K562 (cell line): ENCODE results near the gene IQGAP3. TPM values are rescaled to one million over a fixed set of nuclear protein-coding genes. Genes with fewer than 3 reads are reported as not detected.

Experiments
- BRD4 ChIP-seq: fragments of 200-600 bp; sonication (generic); IDR thresholded peaks from 2 replicates; pipeline ENCODE4 v1.6.1; 2017; ENCODE audit warnings: inconsistent platforms
- CEBPB ChIP-seq: fragments of 450-650 bp; IDR thresholded peaks from 2 replicates; pipeline ENCODE4 v1.6.1; 2016; ENCODE audit warnings: missing genetic modification characterization, missing compliant biosample characterization
- CHD2 ChIP-seq: IDR thresholded peaks from 2 replicates; pipeline ENCODE4 v1.6.1; 2011; ENCODE audit warnings: low read depth, low read length
- DPF2 ChIP-seq: fragments of 450-650 bp; IDR thresholded peaks from 2 replicates; pipeline ENCODE4 v1.6.1; 2016
- ELF4 ChIP-seq: fragments of 450-650 bp; formaldehyde crosslinking; IDR thresholded peaks from 2 replicates; pipeline ENCODE4 v1.4.0; 2022; ENCODE audit warnings: missing genetic modification characterization
- ESRRA ChIP-seq: fragments of 450-650 bp; IDR thresholded peaks from 2 replicates; pipeline ENCODE4 v1.6.1; 2014; ENCODE audit warnings: low read depth, mild to moderate bottlenecking, moderate library complexity, borderline replicate concordance
- FOXJ2 ChIP-seq: fragments of 200-800 bp; sonication (Bioruptor generic); IDR thresholded peaks from 2 replicates; pipeline ENCODE4 v1.6.1; 2016; ENCODE audit warnings: missing genetic modification characterization, missing compliant biosample characterization
- HDAC8 ChIP-seq: fragments of 450-650 bp; IDR thresholded peaks from 2 replicates; pipeline ENCODE4 v1.6.1; 2016; ENCODE audit warnings: mild to moderate bottlenecking, missing genetic modification characterization, moderate library complexity, missing compliant biosample characterization
- KDM5B ChIP-seq: fragments of 200-600 bp; sonication (generic); IDR thresholded peaks from 2 replicates; pipeline ENCODE4 v1.6.1; 2012; ENCODE audit warnings: low read depth, mild to moderate bottlenecking, moderate library complexity, low read length, control low read depth, inconsistent platforms; ENCODE audit not compliant: insufficient replicate concordance
- KLF1 ChIP-seq: fragments of 450-650 bp; IDR thresholded peaks from 2 replicates; pipeline ENCODE4 v1.6.1; 2016; ENCODE audit warnings: missing genetic modification characterization, missing compliant biosample characterization
- MAZ ChIP-seq, 2 experiments: fragments of 450-650 bp in 1 of 2; sonication (generic) in 1 of 2; formaldehyde crosslinking; IDR thresholded peaks in 1 of 2; conservative IDR thresholded peaks in 1 of 2; 2 replicates each; pipeline versions ENCODE4 v1.4.0 to v1.5.0; 2020; ENCODE audit warnings: mild to moderate bottlenecking in 1 of 2, missing genetic modification reagents in 1 of 2
- MXI1 ChIP-seq: IDR thresholded peaks from 2 replicates; pipeline ENCODE4 v1.6.1; 2011; ENCODE audit warnings: low read depth, mild to moderate bottlenecking, improper control_type of control experiment, low read length
- NR2C1 ChIP-seq, 2 experiments: fragments of 450-650 bp; IDR thresholded peaks; 2 replicates each; pipeline ENCODE4 v1.6.1; 2017; ENCODE audit warnings: mild to moderate bottlenecking in 2 of 2, antibody characterized with exemption in 1 of 2, inconsistent platforms in 1 of 2, missing compliant biosample characterization in 1 of 2, missing genetic modification characterization in 1 of 2
- PHB ChIP-seq: fragments of 250-450 bp; sonication (Bioruptor Pico); IDR thresholded peaks from 2 replicates; pipeline ENCODE4 v1.5.0; 2021
- PTRF ChIP-seq: fragments of 450-650 bp; IDR thresholded peaks from 2 replicates; pipeline ENCODE4 v1.6.1; 2016; ENCODE audit warnings: mild to moderate bottlenecking, missing genetic modification characterization, missing compliant biosample characterization
- RUNX1 ChIP-seq: sonication (generic); IDR thresholded peaks from 2 replicates; pipeline ENCODE4 v1.6.1; 2016; ENCODE audit warnings: antibody characterized with exemption, low read depth
- SAFB ChIP-seq: fragments of 200-400 bp; formaldehyde crosslinking; IDR thresholded peaks from 2 replicates; pipeline ENCODE4 v1.6.1; 2017; ENCODE audit warnings: low read depth, low read length, borderline replicate concordance
- SETDB1 ChIP-seq: IDR thresholded peaks from one replicate; pipeline ENCODE4 v1.6.1; 2012; ENCODE audit warnings: low read length, control low read depth, inconsistent platforms
- SIN3A ChIP-seq, 2 experiments: fragments of 150-350 bp in 1 of 2; IDR thresholded peaks; 2 replicates each; pipeline ENCODE4 v1.6.1; 2011 to 2016; ENCODE audit warnings: borderline replicate concordance in 2 of 2, low read depth in 2 of 2, low read length in 2 of 2, mild to moderate bottlenecking in 2 of 2, moderate library complexity in 2 of 2; ENCODE audit not compliant: control insufficient read depth in 1 of 2
- STAT5A ChIP-seq: IDR thresholded peaks from 2 replicates; pipeline ENCODE4 v1.6.1; 2012; ENCODE audit warnings: low read length, inconsistent platforms, borderline replicate concordance
- ZNF197 ChIP-seq: fragments of 200-800 bp; sonication (Bioruptor generic); IDR thresholded peaks from 2 replicates; pipeline ENCODE4 v1.6.1; 2016; ENCODE audit warnings: low read depth, missing genetic modification characterization, missing compliant biosample characterization
- ZNF717 ChIP-seq: fragments of 250-450 bp; sonication (Bioruptor Pico); IDR thresholded peaks from 2 replicates; pipeline ENCODE4 v1.5.0; 2021
- polyA plus RNA-seq, 8 experiments: library from polyadenylated mRNA; depleted of rRNA in 4 of 8; stranded (reverse) in 5 of 8; unstranded in 3 of 8; fragments of >200 nt; fragmentation: Nextera tagmentation in 2 of 8; fragmentation: Illumina TruSeq in 1 of 8; extraction: Ambion mirVana in 2 of 8; extraction: Trizol in 1 of 8; gene quantifications; 2 replicates each; pipeline versions ENCODE4 v1.2.1 to v1.2.3, GENCODE V29; 2011 to 2014; ENCODE audit warnings: inconsistent platforms in 1 of 8, missing spikeins in 1 of 8
- total RNA-seq, 7 experiments: library from RNA; depleted of rRNA in 6 of 7; stranded (reverse); fragments of >200 nt in 6 of 7; fragmentation: Illumina TruSeq in 2 of 7; extraction: Trizol in 2 of 7; gene quantifications; 2 replicates each; pipeline versions ENCODE4 v1.2.1 to v1.2.3, GENCODE V29; 2011 to 2021; ENCODE audit warnings: low replicate concordance in 1 of 7
- TF ChIP-seq, protein P1 (sequence below): sonication (generic); formaldehyde crosslinking; IDR thresholded peaks from 2 replicates; pipeline ENCODE4 v1.8.0; 2022; ENCODE audit warnings: missing genetic modification reagents, mild to moderate bottlenecking, moderate library complexity, borderline replicate concordance
- TF ChIP-seq, protein P2 (sequence below): sonication (generic); formaldehyde crosslinking; IDR thresholded peaks from 2 replicates; pipeline ENCODE4 v1.8.0; 2022; ENCODE audit warnings: mild to moderate bottlenecking, missing genetic modification reagents
- TF ChIP-seq, protein P3 (sequence below): fragments of 450-650 bp; formaldehyde crosslinking; IDR thresholded peaks from 2 replicates; pipeline ENCODE4 v1.4.0; 2020; ENCODE audit warnings: mild to moderate bottlenecking, moderate library complexity

The IQGAP3 gene
- total and polyA plus RNA-seq, 9 of the 15 experiments (the other 6 are each of a cell fraction or from before 2014, with no cell fraction given) = 1.4 to 16.6 (median 11.9) TPM

- peak; percentile 84; the same call in 1 of the 2 replicates for TF ChIP-seq BRD4
- TF ChIP-seq NR2C1 (IDR thresholded peaks at IDR 0.05) = no peak
- 0 out of 2 replicates have a peak, but pooled peaks have one; percentile 13 for TF ChIP-seq NR2C1 (tag; IDR thresholded peaks at IDR 0.05)
- TF ChIP-seq FOXJ2 (tag) = no peak
- TF ChIP-seq CEBPB (tag) = no peak
- no peak for TF ChIP-seq STAT5A
- no peak for TF ChIP-seq PTRF
- TF ChIP-seq PHB (CRISPR knock-in tag) = 0 out of 2 replicates have a peak, but pooled peaks have one; percentile 21
- no peak; the same call in 1 of the 2 replicates for TF ChIP-seq DPF2
- no peak; the same call in 1 of the 2 replicates for TF ChIP-seq HDAC8 (tag)
- TF ChIP-seq, protein P1, sequence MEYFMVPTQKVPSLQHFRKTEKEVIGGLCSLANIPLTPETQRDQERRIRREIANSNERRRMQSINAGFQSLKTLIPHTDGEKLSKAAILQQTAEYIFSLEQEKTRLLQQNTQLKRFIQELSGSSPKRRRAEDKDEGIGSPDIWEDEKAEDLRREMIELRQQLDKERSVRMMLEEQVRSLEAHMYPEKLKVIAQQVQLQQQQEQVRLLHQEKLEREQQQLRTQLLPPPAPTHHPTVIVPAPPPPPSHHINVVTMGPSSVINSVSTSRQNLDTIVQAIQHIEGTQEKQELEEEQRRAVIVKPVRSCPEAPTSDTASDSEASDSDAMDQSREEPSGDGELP (CRISPR knock-in tag) = peak; percentile 82; the same call in 1 of the 2 replicates
- TF ChIP-seq SIN3A (IDR thresholded peaks at IDR 0.05; ENCODE audit: borderline replicate concordance in 2 of 2, control insufficient read depth in 1 of 2, low read depth in 2 of 2, low read length in 2 of 2) = peak in 1 of 2 experiments; percentile 63; a peak in 1 of 4 replicates
- TF ChIP-seq ESRRA = 0 out of 2 replicates have a peak, but pooled peaks have one; percentile 22
- TF ChIP-seq ELF4 = peak; percentile 59; the same call in 1 of the 2 replicates
- TF ChIP-seq SETDB1 = no peak
- TF ChIP-seq, protein P2, sequence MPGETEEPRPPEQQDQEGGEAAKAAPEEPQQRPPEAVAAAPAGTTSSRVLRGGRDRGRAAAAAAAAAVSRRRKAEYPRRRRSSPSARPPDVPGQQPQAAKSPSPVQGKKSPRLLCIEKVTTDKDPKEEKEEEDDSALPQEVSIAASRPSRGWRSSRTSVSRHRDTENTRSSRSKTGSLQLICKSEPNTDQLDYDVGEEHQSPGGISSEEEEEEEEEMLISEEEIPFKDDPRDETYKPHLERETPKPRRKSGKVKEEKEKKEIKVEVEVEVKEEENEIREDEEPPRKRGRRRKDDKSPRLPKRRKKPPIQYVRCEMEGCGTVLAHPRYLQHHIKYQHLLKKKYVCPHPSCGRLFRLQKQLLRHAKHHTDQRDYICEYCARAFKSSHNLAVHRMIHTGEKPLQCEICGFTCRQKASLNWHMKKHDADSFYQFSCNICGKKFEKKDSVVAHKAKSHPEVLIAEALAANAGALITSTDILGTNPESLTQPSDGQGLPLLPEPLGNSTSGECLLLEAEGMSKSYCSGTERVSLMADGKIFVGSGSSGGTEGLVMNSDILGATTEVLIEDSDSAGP (CRISPR knock-in tag) = peak; percentile 67; the same call in 1 of the 2 replicates
- peak; percentile 52; the same call in 1 of the 2 replicates for TF ChIP-seq MXI1
- 0 out of 2 replicates have a peak, but pooled peaks have one; percentile 48 for TF ChIP-seq KLF1 (tag)
- no peak for TF ChIP-seq RUNX1
- 0 out of 2 replicates have a peak, but pooled peaks have one; percentile 45 for TF ChIP-seq ZNF717 (CRISPR knock-in tag)
- peak; percentile 53; the same call in 1 of the 2 replicates for TF ChIP-seq CHD2
- TF ChIP-seq ZNF197 = no peak
- peak; percentile 37 for TF ChIP-seq KDM5B
- TF ChIP-seq MAZ (CRISPR knock-in tag; conservative IDR thresholded peaks at IDR 0.05 in 1 of 2, IDR thresholded peaks at IDR 0.05 in 1 of 2) = peak; percentile 99
- TF ChIP-seq SAFB = peak; percentile 36; the same call in 1 of the 2 replicates
- TF ChIP-seq, protein P3, sequence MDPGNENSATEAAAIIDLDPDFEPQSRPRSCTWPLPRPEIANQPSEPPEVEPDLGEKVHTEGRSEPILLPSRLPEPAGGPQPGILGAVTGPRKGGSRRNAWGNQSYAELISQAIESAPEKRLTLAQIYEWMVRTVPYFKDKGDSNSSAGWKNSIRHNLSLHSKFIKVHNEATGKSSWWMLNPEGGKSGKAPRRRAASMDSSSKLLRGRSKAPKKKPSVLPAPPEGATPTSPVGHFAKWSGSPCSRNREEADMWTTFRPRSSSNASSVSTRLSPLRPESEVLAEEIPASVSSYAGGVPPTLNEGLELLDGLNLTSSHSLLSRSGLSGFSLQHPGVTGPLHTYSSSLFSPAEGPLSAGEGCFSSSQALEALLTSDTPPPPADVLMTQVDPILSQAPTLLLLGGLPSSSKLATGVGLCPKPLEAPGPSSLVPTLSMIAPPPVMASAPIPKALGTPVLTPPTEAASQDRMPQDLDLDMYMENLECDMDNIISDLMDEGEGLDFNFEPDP (CRISPR knock-in tag) = no peak
These were observed 71.4 kb downstream of the IQGAP3 start (continued) for GRCh38 chr1:156500793-156501506.
